HG02970 (cell line): ENCODE measurements around the gene NOXRED1.
"Not testable (repeated sequence)": the region's sequence is repeated elsewhere in the genome, so short reads cannot be mapped to it uniquely, and the experiment has no call there.

ENCODE experiments used
- ATAC-seq: cut with Tn5 transposase; IDR thresholded peaks from one replicate; pipeline ENCODE4 v1.9.1; 2021; ENCODE audit warnings: mild to moderate bottlenecking, moderate library complexity, moderate number of reproducible peaks; ENCODE audit not compliant: unreplicated experiment, low FRiP score

Gene NOXRED1

DNA sequence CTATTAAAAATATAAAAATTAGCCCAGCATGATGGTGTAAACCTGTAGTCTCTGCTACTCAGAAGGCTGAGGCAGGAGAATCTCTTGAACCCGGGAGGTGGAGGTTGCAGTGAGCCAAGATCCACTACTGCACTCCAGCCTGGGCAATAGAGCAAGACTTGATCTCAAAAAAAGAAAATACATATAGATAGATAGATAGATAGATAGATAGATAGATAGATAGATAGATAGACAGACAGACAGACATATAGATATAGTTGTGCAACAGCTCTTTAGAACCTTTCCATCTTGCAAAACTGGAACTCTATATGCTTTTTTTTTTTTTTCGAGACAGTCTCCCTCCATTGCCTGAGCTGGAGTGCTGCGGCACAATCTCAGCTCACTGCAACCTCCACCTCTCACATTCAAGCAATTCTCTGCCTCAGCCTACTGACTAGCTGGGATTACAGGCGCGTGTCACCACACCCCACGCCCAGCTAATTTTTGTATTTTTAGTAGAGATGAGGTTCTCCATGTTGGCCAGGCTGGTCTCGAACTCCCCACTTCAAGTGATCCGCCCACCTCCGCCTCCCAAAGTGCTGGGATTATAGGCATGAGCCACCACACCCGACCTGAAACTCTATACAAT, 7.8 kb downstream of the NOXRED1 start:
- not testable (repeated sequence) for ATAC-seq

DNA sequence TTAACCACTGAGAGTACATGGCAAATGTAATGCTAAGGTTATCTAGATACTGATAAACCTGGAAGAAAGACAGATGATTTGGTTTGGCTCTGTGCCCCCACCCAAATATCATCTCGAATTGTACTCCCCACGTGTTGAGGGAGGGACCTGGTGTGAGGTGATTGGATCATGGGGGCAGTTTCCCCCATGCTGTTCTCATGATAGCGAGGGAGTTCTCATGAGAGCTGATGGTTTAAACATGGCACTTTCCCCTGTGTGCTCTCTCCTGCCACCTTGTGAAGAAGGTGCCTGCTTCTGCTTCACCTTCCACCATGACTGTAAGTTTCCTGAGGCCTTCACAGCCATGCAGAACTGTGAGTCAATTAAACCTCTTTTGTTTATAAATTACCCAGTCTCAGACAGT, 14.2 kb downstream of the NOXRED1 start:
- ATAC-seq: no peak

DNA sequence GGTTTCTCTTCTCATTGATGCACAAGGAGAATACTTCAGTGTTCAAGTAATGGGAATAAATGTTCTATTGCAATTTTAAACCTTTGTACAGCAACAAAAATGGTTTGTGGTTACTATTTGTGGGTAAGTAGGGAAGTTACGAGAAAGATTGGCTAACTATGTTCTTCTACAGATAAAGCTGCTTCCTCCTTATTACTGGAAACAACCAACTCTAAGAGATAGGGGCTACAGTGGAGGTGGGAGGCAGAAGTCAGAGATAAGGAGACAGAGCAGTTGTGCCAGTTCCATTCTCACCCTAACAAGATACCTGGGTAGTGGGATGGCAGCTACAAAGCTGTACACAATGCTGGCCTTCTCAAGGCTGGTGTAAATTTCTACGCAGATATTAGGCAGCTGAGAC, 16.2 kb downstream of the NOXRED1 start:
- no peak for ATAC-seq

DNA sequence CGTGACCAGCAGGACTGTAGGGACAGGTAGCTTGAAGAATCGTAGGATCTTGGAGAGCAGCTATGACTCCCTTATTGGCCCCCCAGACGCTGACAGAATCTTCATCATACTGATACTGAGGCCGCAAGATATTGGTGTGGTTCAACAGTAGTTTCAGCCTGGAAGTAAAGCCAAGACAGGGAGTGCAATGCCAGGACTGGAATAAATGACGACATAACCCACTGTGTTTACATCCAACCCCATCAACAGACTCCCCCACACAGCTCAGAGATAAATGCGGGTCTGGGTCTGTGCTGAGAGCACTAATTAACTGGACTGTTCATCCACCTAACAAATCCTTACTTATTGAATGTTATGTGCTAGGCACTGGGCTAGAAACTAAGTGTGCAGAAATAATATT, 16.6 kb downstream of the NOXRED1 start:
- ATAC-seq: no peak

DNA sequence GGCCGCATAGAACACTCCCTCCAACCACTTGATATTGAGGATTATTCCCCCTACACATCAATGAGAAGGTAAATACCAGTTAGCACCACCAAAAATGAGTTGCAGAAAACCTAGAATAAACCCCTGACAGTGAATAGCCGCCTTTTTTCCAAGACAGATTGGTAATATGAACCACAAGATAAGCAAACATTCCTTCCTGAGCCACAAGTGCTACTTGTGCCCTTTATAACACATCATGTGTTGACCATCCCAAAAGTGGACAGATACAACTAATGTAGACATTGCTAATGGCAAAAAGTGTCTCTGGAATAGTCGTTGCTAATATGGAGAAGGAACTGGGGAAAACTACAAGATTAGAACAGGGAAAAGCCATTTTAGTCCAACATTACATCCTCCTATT, 17.2 kb downstream of the NOXRED1 start:
- no peak for ATAC-seq

DNA sequence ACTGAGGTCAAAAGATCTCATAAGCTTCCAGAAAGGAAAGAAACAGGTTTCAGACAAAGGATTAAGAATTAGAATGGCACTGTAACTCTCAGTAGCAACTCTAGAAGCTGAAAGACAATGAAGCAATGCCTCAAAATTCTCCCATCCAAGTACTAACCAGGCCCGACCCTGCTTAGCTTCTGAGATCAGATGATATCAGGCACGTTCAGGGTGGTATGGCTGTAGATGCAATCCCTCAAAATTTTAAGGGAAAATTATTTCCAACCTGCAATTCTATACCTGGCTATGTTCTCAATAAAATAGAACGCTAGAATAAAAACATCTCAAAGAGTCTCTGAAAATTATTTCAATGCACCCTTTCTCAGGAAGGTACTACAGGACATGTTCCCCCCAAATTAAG, 19.6 kb downstream of the NOXRED1 start:
- ATAC-seq: no peak

DNA sequence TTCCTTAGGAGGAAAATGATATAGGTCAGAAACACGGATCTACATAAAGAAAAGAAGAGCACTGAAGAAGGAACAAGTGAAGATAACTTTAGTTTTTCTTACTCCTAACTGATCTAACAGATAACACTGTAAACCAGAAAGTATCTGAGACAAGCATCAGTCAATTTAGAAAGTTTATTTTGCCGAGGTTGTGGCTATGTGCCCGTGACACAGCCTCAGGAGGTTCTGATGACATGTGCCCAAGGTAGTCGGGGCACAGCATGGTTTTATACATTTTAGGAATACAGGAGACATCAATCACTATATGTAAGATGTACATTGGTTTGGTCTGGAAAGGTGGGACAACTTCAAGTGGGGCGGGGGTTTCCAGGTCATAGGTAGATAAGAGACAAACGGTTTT, 23.1 kb downstream of the NOXRED1 start:
- ATAC-seq: no peak

DNA sequence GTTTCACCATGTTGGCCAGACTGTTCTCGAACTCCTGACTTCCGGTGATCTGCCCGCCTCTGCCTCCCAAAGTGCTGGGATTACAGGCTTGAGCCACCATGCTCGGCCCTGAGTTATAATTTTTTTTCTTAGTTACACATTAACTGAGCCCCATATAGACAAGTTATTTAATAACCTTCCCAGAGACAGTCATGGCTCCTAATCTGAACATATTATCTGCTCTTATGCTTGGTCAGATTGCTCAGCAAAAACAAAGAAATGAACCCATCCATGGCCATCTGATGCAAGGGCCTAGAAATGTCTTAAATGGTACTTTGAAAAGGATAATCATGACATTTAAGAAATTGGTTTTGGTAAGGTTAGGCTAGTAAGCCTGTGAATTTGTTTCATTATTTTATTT, 33.1 kb downstream of the NOXRED1 start:
- ATAC-seq: no peak

DNA sequence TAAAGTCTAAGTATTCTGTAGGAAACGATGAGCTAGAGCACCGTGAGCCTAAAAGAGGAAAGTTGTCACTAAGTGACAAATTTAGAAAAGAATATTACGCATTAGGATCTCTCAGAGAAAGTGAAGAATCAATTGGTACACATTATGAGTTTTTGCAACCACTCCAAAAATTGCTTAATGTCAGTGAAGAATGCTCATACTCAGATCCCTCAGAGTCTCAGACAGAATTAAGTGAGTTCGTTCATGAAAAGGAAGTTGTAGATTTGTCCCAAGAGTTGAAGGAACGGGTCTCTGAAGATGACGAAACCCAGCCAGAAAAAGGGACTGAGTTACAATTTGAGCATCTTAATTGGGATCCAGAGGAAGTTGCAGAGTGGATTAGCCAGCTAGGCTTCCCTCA, 44.6 kb downstream of the NOXRED1 start:
- no peak for ATAC-seq

DNA sequence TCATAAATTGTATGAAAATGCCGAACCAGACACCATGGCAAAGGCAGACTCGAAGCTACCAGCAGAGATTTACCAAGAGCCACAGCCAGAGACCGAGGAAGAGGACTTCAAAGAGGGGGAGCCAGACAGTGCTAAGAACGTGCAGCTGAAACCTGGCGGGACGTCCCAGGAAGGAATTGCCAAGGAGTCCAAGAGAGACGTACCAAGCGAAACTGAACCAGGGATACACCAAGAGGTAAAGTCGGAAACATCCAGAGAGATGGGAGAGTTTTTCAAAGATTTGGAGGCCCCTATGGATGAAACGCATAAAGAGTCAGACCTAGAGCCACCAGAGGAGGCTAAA, 45.9 kb downstream of the NOXRED1 start:
- ATAC-seq: no peak

DNA sequence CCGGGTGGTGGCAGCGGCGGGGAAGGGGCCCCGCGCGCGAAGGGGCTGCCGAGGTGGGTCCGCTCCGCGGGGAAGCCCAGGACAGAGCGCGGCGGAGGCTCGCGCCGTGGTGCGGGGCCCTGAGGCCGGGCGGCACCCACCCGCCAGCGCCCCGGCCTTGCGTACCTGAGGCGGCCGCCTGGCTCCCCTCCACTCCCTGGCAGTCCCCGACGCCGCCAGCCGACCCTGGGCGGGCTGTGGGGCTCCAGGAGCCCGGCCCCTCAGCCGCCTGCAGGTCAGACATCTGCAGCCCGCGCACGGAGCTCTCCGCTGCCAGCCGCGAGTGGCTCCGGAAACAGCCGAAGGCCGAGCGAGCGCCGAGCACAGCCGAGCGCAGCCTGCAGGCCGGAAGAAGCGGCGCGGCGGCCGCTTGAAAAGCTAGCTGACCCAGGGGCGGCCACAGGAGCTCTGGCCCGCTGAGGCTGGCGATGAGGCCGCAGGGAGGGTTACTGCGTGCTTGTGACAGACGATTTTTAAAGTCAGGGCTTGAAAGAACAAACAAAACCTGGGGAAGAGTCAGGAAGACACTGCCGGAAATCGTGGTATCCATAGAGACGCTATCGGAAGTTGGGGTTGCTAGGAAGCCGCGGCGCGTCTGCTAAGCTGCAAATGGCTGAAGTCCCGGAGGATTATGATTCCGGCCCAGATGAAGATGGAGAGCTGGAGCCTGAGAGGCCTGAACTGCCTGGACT, 46.4 kb downstream of the NOXRED1 start, which contains the start of the genes SAMD15 and TMED8:
TSS of gene SAMD15 (plus strand) at position 609 of the 731 bp plus-strand sequence. CDS start at position 649, 40 bp downstream.
TSS of gene TMED8 (minus strand) at position 324 of the 731 bp plus-strand sequence. CDS start at position 283, 41 bp downstream.
- ATAC-seq: peak; percentile 87

DNA sequence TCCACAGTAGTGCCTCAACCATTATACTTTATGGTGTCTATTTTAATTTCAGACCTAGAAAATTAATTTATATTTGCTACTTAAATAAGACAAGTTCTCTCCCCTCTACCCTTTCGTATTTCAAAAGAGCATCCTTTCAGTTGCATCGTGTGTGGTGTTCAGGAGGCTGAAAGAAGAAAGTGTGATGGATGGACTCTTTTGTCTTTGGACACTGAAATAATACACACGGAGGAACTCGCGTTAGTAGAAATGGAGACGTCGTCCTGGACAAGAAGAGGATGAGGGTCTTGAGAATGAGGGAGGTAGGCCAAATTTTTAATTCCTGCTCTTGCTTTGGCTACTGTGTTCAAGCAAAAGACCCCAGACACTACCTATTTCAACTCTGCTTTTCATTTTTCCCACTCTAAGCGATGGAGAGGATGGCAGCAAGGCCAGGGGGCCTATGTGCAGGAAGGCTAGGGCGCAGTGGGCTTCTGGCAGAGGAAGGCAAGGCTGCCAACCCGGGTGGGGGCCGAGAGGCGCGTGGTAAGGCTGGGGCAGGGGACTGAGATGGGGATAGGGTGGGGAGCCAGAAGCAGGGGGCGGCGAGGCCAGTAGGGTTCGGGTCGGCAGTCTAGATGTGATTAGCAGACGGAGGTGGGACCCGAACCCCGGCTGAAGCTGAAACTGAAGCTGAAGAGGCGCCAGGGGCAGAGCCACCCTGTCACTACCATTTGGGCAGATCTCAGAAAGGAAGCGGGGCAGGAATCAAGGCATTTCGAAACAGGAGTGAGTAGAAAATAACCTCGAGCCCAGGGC, 47.2 kb downstream of the NOXRED1 start:
- peak; percentile 8 for ATAC-seq

DNA sequence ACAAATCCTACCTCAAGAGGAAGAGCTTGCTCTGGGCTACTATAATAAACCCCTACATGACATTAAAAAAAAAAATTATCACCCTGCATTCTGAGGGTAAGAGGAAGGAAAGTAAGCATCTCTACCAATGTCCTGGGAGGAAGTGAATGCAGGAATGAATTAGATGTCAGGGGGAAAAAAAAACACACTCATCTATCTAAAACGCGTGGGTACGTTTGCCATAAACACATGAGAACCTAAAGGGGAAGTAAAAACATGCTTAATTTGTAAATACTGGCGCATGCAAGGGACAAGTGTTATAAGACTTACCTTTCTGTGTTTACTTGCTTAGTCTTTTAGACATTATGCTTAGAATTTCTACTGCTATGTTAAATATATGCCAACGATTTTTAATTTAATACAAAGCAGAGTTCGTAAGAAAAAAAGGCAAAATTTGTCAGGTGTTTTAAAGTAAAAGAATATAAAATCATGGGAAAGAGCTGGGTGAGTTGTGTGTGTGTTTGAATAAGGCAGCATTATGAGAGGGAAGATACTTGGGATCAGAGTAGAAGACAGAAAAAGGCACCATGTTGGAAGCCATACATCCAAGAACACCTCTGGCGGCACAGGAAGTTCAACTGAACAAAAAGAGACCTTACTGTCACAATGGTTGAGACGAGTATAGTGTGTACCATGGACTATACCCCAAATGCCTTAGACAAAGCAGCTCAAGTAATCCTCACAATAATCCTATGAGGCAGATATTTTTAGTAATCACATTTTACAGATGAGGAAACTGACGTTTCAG, 48.0 kb downstream of the NOXRED1 start:
- ATAC-seq: no peak

DNA sequence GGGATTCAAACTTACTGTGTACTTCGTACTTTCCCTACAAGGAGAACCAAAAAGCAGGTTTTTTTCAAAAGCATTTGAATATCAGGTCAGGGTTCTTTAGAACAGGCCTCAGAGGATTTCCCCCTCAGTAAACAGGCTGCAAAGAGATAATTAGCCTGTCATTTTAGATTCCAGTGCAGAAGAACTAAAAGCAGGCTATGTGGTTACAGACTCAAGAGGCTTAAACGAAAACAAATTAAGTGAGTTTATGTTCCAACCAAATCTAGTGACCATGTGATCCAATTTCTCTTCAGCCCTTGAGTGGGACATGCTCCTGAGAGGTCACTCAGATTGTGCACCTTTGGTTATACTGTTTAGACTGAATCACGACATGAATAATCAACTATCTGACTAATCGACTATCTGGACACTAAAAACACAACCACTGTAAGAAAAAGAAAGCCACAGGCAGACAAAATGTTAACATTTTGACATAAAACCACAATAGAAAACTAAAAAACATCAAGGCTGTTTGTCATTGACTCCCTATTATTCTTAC, 51.0 kb downstream of the NOXRED1 start:
- ATAC-seq: no peak

DNA sequence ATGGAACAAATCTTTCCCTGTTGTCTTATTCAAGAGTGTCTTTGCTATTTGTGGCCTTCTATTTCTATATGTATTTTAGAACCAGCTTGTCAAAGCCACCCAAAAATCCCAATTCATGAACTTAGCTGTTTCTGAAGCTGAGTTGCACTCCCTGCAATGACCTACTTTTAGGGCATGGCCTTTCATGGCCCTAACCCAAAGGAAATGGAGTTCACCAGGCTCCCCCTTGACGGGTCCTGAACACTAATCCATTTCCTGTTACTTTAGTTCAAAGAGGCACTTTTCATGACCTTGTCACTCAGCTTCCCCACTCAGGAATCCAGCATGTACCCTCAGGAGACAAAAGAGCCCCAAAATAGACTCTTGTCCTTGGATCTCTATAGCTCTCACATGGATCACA, 54.0 kb downstream of the NOXRED1 start:
- no peak for ATAC-seq

DNA sequence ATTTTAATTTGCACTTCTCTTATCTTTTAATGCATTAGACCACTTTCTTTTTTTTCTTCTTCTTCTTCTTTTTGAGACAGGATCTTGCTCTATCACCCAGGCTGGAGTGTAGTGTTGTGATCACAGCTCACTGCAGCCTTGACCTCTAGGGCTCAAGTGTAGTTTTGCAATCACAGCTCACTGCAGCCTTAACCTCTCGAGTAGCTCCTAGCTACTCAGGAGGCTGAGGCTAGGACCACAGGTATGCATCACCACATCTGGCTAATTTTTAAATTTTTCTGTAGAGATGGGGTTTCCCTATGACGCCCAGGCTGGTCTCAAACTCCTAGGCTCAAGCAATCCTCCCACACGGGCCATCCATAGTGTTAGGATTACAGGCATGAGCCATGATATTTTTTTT, 59.2 kb downstream of the NOXRED1 start:
- ATAC-seq: no peak

DNA sequence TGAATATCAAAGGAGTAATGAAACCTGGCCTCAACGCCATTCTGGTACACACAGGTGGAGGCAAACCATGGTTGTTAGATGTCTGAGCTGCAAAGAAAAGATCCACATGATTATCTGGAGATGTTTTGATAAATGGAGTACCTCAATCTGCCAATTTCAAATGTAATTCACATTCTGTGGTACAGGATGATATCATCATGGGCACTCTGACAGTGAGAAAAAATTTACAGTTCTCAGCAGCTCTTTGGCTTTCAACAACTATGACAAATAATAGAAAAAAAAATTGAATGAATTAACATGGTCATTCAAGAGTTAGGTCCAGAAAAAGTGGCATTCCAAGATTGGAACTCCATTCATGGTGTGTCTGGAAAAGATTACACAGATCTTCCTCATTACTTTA, 63.7 kb downstream of the NOXRED1 start:
- ATAC-seq: no peak

DNA sequence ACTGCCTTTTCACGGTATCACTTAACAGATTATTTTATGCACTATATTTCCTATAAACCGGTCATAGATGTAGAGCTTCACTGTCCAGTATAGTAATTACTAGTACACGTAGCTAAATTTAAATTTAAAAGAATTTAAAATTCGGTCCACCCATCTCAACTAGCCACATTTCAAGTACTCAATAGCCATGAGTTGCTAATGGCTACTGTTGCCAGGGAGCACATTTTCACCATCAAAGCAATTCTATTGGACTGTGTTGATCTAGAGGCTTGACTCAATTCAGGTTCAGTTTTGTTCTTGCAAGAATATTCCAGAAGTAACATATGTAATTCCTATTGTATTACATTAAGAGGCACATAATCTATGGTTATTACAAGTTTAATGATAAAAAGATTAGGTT, 66.4 kb downstream of the NOXRED1 start:
- no peak for ATAC-seq

DNA sequence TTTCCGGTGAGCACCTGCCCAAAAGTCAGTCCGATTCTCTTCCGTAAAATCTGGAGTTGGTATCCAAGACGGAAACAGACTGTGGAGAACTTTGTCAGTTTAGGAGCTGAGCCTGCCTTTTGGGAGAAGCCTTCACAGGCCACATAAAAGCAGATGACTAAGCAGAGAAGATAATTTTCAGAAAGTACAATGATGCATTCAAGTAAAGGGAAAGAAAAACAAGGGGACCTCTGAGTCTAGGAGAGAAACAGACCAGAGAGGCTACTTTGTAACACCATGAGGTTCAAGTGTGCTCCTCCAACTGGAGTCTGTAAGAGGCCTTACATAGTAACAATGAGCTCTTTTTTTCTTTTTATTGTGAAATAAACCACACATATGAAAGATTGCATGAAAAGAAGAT, 67.5 kb downstream of the NOXRED1 start:
- ATAC-seq: no peak

DNA sequence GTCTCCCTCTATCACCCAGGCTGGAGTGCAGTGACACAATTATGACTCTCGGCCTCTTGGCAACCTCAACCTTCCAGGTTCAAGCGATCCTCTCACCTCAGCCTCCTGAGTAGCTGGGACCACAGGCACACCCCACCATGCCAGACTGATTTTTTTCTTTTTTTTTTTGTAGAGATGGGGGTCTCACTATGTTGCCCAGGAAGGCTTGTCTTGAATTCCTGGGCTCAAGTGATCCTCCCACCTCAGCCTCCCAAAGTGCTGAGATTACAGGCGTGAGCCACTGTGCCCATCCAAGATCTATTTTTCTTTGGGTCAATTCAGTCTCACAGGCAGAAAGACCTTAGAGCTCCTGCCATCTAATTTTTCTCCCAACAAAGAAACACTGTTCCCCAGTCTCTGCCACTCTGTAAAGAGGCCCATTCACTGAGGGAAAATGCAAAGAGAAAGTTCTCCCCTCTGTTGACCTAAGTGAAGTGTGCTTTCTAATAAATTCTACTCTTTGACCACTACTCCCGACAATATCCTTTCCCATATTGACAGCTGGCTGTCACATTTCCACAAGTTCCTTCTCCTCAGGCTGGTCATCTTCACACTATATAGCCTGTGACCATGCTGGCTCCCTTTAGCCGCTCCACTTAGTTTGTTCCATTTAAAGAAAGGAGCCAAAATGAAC, 69.7 kb downstream of the NOXRED1 start:
- no peak for ATAC-seq
